ENCODE results near the gene SHBG. TPM values are rescaled to one million over a fixed set of nuclear protein-coding genes. Genes with fewer than 3 reads are reported as not detected.

SHBG gene
- polyA plus RNA-seq, 2 donors = 0.14 TPM; not detected in 1

GRCh38 chr17:7626307-7626706 lies 3.6 kb upstream of the SHBG start:
- WGBS, 2 donors = 72 to 81% methylated on average over 7 of the region's 7 CpGs
- Histone ChIP-seq H3K27me3 (ENCODE audit: control insufficient read depth in 1 of 2, insufficient read depth in 2 of 2, low read length in 2 of 2) (no peaks in the 10 kb centered on the region), H3K27ac (ENCODE audit: low read depth in 2 of 2, low read length in 1 of 2) (no peak overlapping the region), H3K4me1 (ENCODE audit: control insufficient read depth in 2 of 2, insufficient read depth in 2 of 2, low read length in 1 of 2) (peaks cover 3 to 4% of the 10 kb centered on the region in 2 donors), H3K4me3 (ENCODE audit: low read depth in 1 of 2, low read length in 2 of 2) (no peak overlapping the region), H3K36me3 (ENCODE audit: control insufficient read depth in 2 of 2, insufficient read depth in 2 of 2, low read length in 1 of 2) (no peaks in the 10 kb centered on the region), H3K9me3 (ENCODE audit: control insufficient read depth in 2 of 2, insufficient read depth in 1 of 2, low read depth in 1 of 2, low read length in 1 of 2) (no peaks in the 10 kb centered on the region)

- peaks cover 3 to 4% of the 10 kb centered on the region in 2 donors for H3K4me1 ChIP-seq (ENCODE audit: control insufficient read depth in 2 of 2, insufficient read depth in 2 of 2, low read length in 1 of 2)
Observed at GRCh38 chr17:7626956-7627249, 3.0 kb upstream of the SHBG start.

GRCh38 chr17:7627250-7628121 lies 2.4 kb upstream of the SHBG start, which contains the start of gene SAT2:
TSS of gene SAT2 (minus strand) at chr17:7627821. CDS start at chr17:7627635, 186 bp downstream.
- 1% methylated on average over 49 to 54 of the region's 54 CpGs for WGBS, 2 donors
- Histone ChIP-seq H3K4me3 (ENCODE audit: low read depth in 1 of 2, low read length in 2 of 2) (peak within 1 kb of the TSS; percentile 63 to 71), H3K9me3 (ENCODE audit: control insufficient read depth in 2 of 2, insufficient read depth in 1 of 2, low read depth in 1 of 2, low read length in 1 of 2) (no peaks in the 10 kb centered on the region), H3K36me3 (ENCODE audit: control insufficient read depth in 2 of 2, insufficient read depth in 2 of 2, low read length in 1 of 2) (no peaks in the 10 kb centered on the region), H3K27me3 (ENCODE audit: control insufficient read depth in 1 of 2, insufficient read depth in 2 of 2, low read length in 2 of 2) (no peaks in the 10 kb centered on the region), H3K27ac (ENCODE audit: low read depth in 2 of 2, low read length in 1 of 2) (peak within 1 kb of the TSS; percentile 68 to 86), H3K4me1 (ENCODE audit: control insufficient read depth in 2 of 2, insufficient read depth in 2 of 2, low read length in 1 of 2) (peaks cover 3 to 4% of the 10 kb centered on the region in 2 donors)

More at GRCh38 chr17:7626956-7627249, 3.0 kb upstream of the SHBG start:
- Histone ChIP-seq H3K36me3 (ENCODE audit: control insufficient read depth in 2 of 2, insufficient read depth in 2 of 2, low read length in 1 of 2) (no peaks in the 10 kb centered on the region), H3K9me3 (ENCODE audit: control insufficient read depth in 2 of 2, insufficient read depth in 1 of 2, low read depth in 1 of 2, low read length in 1 of 2) (no peaks in the 10 kb centered on the region), H3K27ac (ENCODE audit: low read depth in 2 of 2, low read length in 1 of 2) (peak overlapping the region; percentile 68 to 86), H3K27me3 (ENCODE audit: control insufficient read depth in 1 of 2, insufficient read depth in 2 of 2, low read length in 2 of 2) (no peaks in the 10 kb centered on the region), H3K4me3 (ENCODE audit: low read depth in 1 of 2, low read length in 2 of 2) (peak overlapping the region; percentile 63 to 71)
- 16 to 22% methylated on average over 6 of the region's 6 CpGs for WGBS, 2 donors

GRCh38 chr17:7631398-7632380 lies 1.8 kb downstream of the SHBG start:
- Histone ChIP-seq H3K36me3 (ENCODE audit: control insufficient read depth in 2 of 2, insufficient read depth in 2 of 2, low read length in 1 of 2) (no peaks in the 10 kb centered on the region), H3K4me1 (ENCODE audit: control insufficient read depth in 2 of 2, insufficient read depth in 2 of 2, low read length in 1 of 2) (peaks cover 3% of the 10 kb centered on the region in 2 donors), H3K9me3 (ENCODE audit: control insufficient read depth in 2 of 2, insufficient read depth in 1 of 2, low read depth in 1 of 2, low read length in 1 of 2) (no peaks in the 10 kb centered on the region), H3K4me3 (ENCODE audit: low read depth in 1 of 2, low read length in 2 of 2) (no peak overlapping the region), H3K27ac (ENCODE audit: low read depth in 2 of 2, low read length in 1 of 2) (no peak overlapping the region), H3K27me3 (ENCODE audit: control insufficient read depth in 1 of 2, insufficient read depth in 2 of 2, low read length in 2 of 2) (no peaks in the 10 kb centered on the region)
- WGBS, 2 donors = 74 to 77% methylated on average over 11 of the region's 11 CpGs

- no peaks in the 10 kb centered on the region for H3K9me3 ChIP-seq (ENCODE audit: control insufficient read depth in 2 of 2, insufficient read depth in 1 of 2, low read depth in 1 of 2, low read length in 1 of 2)
- no peak overlapping the region for H3K4me3 ChIP-seq (ENCODE audit: low read depth in 1 of 2, low read length in 2 of 2)
- 40 to 43% methylated on average over 6 of the region's 6 CpGs for WGBS, 2 donors
Observed at GRCh38 chr17:7632492-7632894, 2.6 kb downstream of the SHBG start.

GRCh38 chr17:7633093-7633492 lies 3.2 kb downstream of the SHBG start:
- WGBS, 2 donors = 93 to 94% methylated on average over 2 of the region's 2 CpGs
- no peaks in the 10 kb centered on the region for H3K4me1 ChIP-seq (ENCODE audit: control insufficient read depth in 2 of 2, insufficient read depth in 2 of 2, low read length in 1 of 2)

More at GRCh38 chr17:7632492-7632894, 2.6 kb downstream of the SHBG start:
- Histone ChIP-seq H3K27me3 (ENCODE audit: control insufficient read depth in 1 of 2, insufficient read depth in 2 of 2, low read length in 2 of 2) (no peaks in the 10 kb centered on the region), H3K36me3 (ENCODE audit: control insufficient read depth in 2 of 2, insufficient read depth in 2 of 2, low read length in 1 of 2) (no peaks in the 10 kb centered on the region), H3K4me1 (ENCODE audit: control insufficient read depth in 2 of 2, insufficient read depth in 2 of 2, low read length in 1 of 2) (no peaks in the 10 kb centered on the region), H3K27ac (ENCODE audit: low read depth in 2 of 2, low read length in 1 of 2) (no peak overlapping the region)

GRCh38 chr17:7634384-7634783 lies 4.4 kb downstream of the SHBG start:
- H3K27me3 ChIP-seq (ENCODE audit: control insufficient read depth in 1 of 2, insufficient read depth in 2 of 2, low read length in 2 of 2) = no peaks in the 10 kb centered on the region
- H3K27ac ChIP-seq (ENCODE audit: low read depth in 2 of 2, low read length in 1 of 2) = no peak overlapping the region
- H3K4me1 ChIP-seq (ENCODE audit: control insufficient read depth in 2 of 2, insufficient read depth in 2 of 2, low read length in 1 of 2) = no peaks in the 10 kb centered on the region
- H3K4me3 ChIP-seq (ENCODE audit: low read depth in 1 of 2, low read length in 2 of 2) = no peak overlapping the region
- no peaks in the 10 kb centered on the region for H3K36me3 ChIP-seq (ENCODE audit: control insufficient read depth in 2 of 2, insufficient read depth in 2 of 2, low read length in 1 of 2)
- no peaks in the 10 kb centered on the region for H3K9me3 ChIP-seq (ENCODE audit: control insufficient read depth in 2 of 2, insufficient read depth in 1 of 2, low read depth in 1 of 2, low read length in 1 of 2)
- WGBS, 2 donors = 28 to 45% methylated on average over 5 of the region's 5 CpGs

More at GRCh38 chr17:7633093-7633492, 3.2 kb downstream of the SHBG start:
- Histone ChIP-seq H3K4me3 (ENCODE audit: low read depth in 1 of 2, low read length in 2 of 2) (no peak overlapping the region), H3K9me3 (ENCODE audit: control insufficient read depth in 2 of 2, insufficient read depth in 1 of 2, low read depth in 1 of 2, low read length in 1 of 2) (no peaks in the 10 kb centered on the region), H3K36me3 (ENCODE audit: control insufficient read depth in 2 of 2, insufficient read depth in 2 of 2, low read length in 1 of 2) (no peaks in the 10 kb centered on the region), H3K27me3 (ENCODE audit: control insufficient read depth in 1 of 2, insufficient read depth in 2 of 2, low read length in 2 of 2) (no peaks in the 10 kb centered on the region), H3K27ac (ENCODE audit: low read depth in 2 of 2, low read length in 1 of 2) (no peak overlapping the region)

GRCh38 chr17:7636163-7636562 lies 6.2 kb downstream of the SHBG start:
- H3K4me1 ChIP-seq (ENCODE audit: control insufficient read depth in 2 of 2, insufficient read depth in 2 of 2, low read length in 1 of 2) = no peaks in the 10 kb centered on the region
- H3K9me3 ChIP-seq (ENCODE audit: control insufficient read depth in 2 of 2, insufficient read depth in 1 of 2, low read depth in 1 of 2, low read length in 1 of 2) = no peaks in the 10 kb centered on the region
- WGBS, 2 donors = 69 to 75% methylated on average over 4 to 5 of the region's 5 CpGs
- H3K36me3 ChIP-seq (ENCODE audit: control insufficient read depth in 2 of 2, insufficient read depth in 2 of 2, low read length in 1 of 2) = no peaks in the 10 kb centered on the region
- no peak overlapping the region for H3K4me3 ChIP-seq (ENCODE audit: low read depth in 1 of 2, low read length in 2 of 2)
- no peaks in the 10 kb centered on the region for H3K27me3 ChIP-seq (ENCODE audit: control insufficient read depth in 1 of 2, insufficient read depth in 2 of 2, low read length in 2 of 2)
- H3K27ac ChIP-seq (ENCODE audit: low read depth in 2 of 2, low read length in 1 of 2) = no peak overlapping the region

- 94 to 95% methylated on average over 26 of the region's 26 CpGs for WGBS, 2 donors
- no peaks in the 10 kb centered on the region for H3K4me1 ChIP-seq (ENCODE audit: control insufficient read depth in 2 of 2, insufficient read depth in 2 of 2, low read length in 1 of 2)
- H3K27me3 ChIP-seq (ENCODE audit: control insufficient read depth in 1 of 2, insufficient read depth in 2 of 2, low read length in 2 of 2) = no peaks in the 10 kb centered on the region
- no peaks in the 10 kb centered on the region for H3K9me3 ChIP-seq (ENCODE audit: control insufficient read depth in 2 of 2, insufficient read depth in 1 of 2, low read depth in 1 of 2, low read length in 1 of 2)
- H3K36me3 ChIP-seq (ENCODE audit: control insufficient read depth in 2 of 2, insufficient read depth in 2 of 2, low read length in 1 of 2) = no peaks in the 10 kb centered on the region
- H3K4me3 ChIP-seq (ENCODE audit: low read depth in 1 of 2, low read length in 2 of 2) = no peak overlapping the region
- no peak overlapping the region for H3K27ac ChIP-seq (ENCODE audit: low read depth in 2 of 2, low read length in 1 of 2)
Observed at GRCh38 chr17:7640783-7641182, 10.8 kb downstream of the SHBG start.
